RWPE1 (cell line): ENCODE measurements around the gene EIPR1.

Experiments
- CTCF ChIA-PET: fragments of 350-600 bp; sonication (Branson Sonifier 250); formaldehyde crosslinking; extraction: SDS; loops from one replicate; lab custom pipeline; 2021; lab: Yijun Ruan, JAX
- POLR2A ChIA-PET: fragments of 400-600 bp; formaldehyde crosslinking; extraction: SDS; loops from one replicate; lab custom pipeline; 2020; ENCODE audit warnings: antibody characterized with exemption; ENCODE audit not compliant: low non-redundant PET; lab: Yijun Ruan, JAX
- DNase-seq: peaks from one replicate; pipeline ENCODE4 v3.0.0; 2012; ENCODE audit warnings: low spot score
- H3K27ac ChIP-seq: fragments of 450-650 bp; 2 replicates; pipeline ENCODE4 v1.5.1; 2017
- TF ChIP-seq, protein P1 (sequence below): fragments of 450-650 bp; conservative IDR thresholded peaks from 2 replicates; pipeline ENCODE4 v1.5.1; 2017; ENCODE audit warnings: low read depth, mild to moderate bottlenecking

The EIPR1 gene

DNA sequence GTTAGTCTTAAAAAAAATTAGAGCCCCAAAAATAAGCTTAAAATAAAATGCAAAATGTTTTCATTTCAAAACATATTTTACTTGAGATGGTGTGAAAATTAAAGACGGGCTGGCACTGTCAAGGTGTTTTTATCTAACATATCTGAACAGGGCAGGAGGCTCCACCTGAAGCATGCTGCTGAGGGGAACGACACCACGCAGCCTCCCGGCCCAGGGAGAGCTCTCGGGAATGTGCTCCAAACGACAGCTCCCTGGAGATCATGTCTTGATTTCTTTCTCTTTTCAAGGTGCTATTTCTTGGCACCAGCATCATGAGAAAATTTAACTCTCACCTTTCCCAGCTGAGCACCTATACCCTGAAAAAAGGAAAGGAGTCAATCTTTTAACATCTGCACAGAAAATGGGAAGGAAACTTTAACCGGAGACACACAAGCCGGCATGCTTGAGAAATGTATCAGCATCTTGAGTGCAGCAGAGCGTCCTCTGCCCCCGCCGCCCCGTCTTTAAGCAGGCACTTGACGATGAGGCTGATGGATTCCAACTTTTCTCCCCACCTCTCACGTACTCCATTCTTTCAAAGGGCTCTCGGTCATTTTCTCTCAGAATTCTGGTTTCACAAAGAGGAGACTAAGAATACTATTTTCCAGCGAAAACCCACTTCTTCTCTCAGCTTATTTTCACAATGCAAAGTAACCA lies 56.6 kb downstream of the EIPR1 start:
- POLR2A ChIA-PET: no interaction called here
- DNase-seq: no peak
- TF ChIP-seq, protein P1, sequence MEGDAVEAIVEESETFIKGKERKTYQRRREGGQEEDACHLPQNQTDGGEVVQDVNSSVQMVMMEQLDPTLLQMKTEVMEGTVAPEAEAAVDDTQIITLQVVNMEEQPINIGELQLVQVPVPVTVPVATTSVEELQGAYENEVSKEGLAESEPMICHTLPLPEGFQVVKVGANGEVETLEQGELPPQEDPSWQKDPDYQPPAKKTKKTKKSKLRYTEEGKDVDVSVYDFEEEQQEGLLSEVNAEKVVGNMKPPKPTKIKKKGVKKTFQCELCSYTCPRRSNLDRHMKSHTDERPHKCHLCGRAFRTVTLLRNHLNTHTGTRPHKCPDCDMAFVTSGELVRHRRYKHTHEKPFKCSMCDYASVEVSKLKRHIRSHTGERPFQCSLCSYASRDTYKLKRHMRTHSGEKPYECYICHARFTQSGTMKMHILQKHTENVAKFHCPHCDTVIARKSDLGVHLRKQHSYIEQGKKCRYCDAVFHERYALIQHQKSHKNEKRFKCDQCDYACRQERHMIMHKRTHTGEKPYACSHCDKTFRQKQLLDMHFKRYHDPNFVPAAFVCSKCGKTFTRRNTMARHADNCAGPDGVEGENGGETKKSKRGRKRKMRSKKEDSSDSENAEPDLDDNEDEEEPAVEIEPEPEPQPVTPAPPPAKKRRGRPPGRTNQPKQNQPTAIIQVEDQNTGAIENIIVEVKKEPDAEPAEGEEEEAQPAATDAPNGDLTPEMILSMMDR: no peak
- no peak overlapping the region; the same call in 1 of the 2 replicates for H3K27ac ChIP-seq
- CTCF ChIA-PET: no interaction called here

DNA sequence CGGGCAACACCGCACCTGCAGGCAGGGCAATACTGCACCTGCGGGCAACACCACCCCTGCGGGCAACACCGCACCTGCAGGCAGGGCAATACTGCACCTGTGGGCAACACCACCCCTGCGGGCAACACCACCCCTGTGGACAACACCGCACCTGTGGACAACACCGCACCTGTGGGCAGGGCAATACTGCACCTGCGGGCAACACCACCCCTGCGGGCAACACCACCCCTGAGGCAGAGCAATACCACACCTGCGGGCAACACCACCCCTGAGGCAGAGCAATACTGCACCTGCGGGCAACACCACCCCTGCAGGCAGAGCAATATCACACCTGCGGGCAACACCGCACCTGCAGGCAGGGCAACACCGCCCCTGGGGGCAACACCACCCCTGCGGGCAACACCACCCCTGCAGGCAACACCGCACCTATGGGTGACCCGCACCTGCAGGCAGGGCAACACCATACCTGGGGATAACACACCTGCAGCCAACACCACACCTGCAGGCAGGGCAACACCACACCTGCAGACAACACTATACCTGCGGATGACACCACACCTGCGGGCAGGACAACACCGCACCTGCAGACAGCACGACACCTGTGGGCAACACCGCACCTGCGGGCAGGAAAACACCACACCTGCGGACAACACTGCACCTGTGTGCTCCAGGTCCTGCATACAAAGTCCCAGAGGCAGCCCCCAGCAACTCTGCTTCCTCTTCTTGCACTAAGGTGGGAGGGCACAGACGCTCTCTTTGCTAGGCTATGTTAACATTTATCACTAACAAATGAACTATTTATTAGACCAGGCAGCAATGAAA lies 57.7 kb downstream of the EIPR1 start:
- no peak overlapping the region for H3K27ac ChIP-seq
- POLR2A ChIA-PET: interaction anchor here (0.5 kb wide), 1 partner anchor 46 kb away, joined by 3 read pairs; no protein-coding TSS in a partner anchor
- TF ChIP-seq, protein P1: no peak
- no peak for DNase-seq
- CTCF ChIA-PET: no interaction called here

DNA sequence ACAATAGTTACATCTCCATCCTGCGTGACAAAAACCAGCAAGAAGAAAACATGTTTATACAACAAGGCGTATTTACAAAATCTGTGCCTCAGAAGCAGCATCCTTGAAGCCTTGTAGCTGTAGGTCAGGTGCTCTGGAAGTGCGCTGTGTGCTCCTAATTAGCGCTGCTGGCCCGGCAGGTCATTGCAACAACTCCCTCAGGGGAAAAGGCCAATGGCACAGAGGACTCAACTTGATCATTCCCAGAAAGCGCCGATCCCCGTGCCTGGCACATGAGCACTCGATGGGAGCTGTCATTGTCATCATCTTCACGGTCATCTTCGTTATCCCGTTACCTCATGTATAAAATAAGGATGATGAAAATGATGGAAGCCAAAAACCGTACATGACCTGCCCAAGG lies 58.5 kb downstream of the EIPR1 start:
- no peak for DNase-seq

DNA sequence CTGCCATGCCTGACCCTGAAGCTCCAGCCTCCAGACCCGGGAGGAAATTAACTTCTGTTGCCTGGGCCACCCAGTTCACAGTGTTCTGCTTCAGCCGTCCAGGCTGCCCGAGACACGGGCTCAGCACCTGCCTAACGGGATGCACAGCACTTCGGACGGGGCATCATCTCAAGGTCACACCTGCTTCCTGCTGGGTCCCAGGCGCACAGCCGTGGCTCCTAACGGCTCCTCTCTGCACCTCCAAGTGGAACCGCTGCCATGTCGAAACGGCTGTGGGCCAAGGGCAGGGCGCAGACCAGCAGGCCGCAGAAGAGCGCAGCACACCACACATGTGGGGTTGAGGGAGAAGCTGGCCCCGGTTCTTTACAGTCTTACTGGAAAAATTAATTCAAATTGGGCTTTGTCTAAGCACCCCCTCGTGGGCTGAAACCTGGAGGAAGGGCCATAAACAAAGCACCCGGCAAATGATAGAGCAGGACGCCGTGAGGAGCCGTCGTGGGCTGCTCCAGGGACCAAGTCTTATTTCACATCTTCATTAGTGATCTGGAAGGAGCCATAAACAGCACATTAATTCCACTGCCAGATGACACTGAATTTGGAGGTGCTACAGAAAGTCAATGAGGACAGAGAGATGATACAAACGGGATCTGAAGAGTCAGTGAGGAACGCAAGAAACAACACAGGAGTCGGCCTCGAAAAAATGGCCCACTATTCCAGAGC lies 59.6 kb downstream of the EIPR1 start:
- H3K27ac ChIP-seq: no peak overlapping the region
- DNase-seq: no peak
- ChIA-PET POLR2A (no interaction called here), CTCF (no interaction called here)
- TF ChIP-seq, protein P1: no peak

More for the DNA sequence above, 58.5 kb downstream of the EIPR1 start:
- TF ChIP-seq, protein P1: no peak
- ChIA-PET POLR2A (no interaction called here), CTCF (no interaction called here)
- H3K27ac ChIP-seq: no peak overlapping the region

DNA sequence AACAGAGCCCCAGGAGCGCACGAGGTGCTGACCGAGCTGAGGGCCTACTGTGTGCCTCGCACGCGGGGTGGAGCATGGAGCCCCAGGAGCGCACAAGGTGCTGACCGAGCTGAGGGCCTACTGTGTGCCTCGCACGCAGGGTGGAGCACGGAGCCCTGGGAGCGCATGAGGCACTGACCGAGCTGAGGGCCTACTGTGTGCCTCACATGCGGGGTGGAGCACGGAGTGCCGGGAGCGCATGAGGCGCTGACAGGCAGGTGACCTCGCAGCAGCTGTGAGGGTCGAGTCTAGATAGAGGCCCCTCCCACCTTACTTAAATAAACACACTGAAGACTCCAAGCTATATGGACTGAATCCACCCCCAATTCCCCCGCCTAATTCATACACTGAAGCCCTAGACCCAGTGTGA lies 60.3 kb downstream of the EIPR1 start:
- ChIA-PET POLR2A (no interaction called here), CTCF (no interaction called here)
- TF ChIP-seq, protein P1: no peak
- no peak overlapping the region for H3K27ac ChIP-seq
- no peak for DNase-seq
